Measurements from ENCODE around the gene ARHGAP6.
"Not testable (repeated sequence)": the region's sequence is repeated elsewhere in the genome, so short reads cannot be mapped to it uniquely, and the experiment has no call there.

The ARHGAP6 gene

GRCh38 chrX:11130136-11130535 lies 535.6 kb downstream of the ARHGAP6 start:
- DNase-seq = no peak

DNA sequence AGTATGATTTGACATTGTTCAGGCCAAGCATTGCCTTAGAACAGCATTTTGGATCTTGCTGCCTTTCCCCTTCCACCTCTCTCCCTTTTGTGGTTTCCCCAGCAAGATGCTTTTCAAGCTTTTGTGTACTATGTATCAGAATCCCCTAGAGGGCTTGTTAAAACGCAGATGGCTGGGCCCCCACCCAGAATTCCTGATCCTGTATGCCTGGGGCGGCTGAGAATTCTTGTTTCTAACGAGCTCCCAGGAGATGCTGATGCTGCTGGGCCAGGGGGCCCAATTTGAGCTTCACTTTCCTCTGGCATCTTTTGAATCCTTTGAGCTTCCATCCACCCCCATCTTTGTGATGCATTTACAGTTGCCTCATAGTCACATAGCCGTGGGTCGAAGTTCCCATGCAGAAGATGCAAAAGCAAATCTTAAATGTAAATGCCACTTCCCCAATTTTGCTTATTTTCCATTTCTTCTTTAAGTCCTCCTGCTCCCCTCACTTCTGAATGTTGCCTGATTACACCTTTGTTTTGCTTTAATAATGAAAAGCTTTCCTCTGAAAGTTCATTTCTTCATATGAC lies 536.1 kb downstream of the ARHGAP6 start:
- DNase-seq = no peak

DNA sequence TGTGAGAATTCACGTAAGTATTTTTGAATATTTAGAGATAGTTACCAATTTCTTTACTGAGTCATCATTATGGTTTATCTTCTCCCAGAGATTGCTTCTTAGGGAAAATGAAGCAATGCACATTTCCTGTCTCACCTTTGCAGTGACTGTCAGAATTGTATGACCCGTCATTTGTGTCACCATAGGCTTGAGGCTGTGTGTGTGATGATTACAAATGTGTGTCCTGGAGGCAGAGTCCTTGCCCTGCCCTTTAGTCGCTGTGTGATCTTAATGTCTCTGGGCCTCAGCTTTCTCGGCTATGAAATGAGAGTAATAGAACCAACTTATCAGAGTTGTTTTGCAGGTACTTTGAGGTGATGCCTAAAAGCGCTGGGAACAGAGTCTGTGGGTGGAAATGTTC lies 540.7 kb downstream of the ARHGAP6 start:
- no peak for DNase-seq

GRCh38 chrX:11124112-11124511 lies 541.6 kb downstream of the ARHGAP6 start:
- DNase-seq = no peak

DNA sequence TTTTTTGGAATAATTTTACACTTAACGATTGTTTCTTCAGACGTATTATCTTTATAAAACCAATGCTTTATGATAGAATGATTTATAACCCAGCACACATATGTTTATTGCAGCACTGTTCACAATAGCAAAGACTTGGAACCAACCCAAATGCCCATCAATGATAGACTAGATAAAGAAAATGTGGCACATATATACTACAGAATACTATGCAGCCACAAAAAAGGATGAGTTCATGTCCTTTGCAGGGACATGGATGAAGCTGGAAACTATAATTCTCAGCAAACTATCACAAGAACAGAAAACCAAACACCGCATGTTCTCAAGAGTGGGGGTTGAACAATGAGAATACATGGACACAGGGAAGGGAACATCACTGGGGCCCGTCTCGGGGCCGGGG lies 542.6 kb downstream of the ARHGAP6 start:
- not testable (repeated sequence) for DNase-seq

DNA sequence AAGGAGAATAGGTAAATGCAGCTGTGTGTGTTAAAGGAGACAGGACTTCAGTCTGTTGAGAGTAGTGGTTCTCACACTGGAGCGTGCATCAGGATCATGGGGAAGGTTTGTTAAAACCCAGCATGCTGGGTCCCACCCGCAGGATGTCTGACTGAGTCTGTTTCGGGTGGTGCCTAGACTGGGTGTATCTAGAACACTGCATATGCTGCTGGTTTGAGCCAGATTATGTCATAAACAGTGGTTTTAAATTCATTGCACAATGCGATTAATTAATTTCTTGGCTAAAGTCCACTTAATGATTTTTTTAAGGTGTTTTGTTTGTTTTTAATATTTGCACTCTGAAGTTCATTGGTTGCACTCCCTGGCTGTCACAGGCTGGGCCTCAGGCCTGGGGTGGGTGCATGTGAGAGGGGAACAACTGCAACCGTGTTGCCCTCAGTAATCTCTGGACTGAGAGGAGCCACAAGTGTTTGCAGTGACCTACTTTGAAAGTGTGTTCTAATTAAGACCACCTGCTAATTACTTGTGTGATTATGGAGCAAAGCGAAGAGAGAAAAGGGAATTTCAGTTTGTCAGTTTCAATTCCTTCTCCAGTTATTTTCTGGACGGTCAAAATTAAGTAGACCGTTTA lies 546.3 kb downstream of the ARHGAP6 start:
- DNase-seq = no peak

GRCh38 chrX:11117745-11118144 lies 548.0 kb downstream of the ARHGAP6 start:
- no peak for DNase-seq

GRCh38 chrX:11113731-11114130 lies 552.0 kb downstream of the ARHGAP6 start:
- DNase-seq = no peak

- DNase-seq = no peak
Observed at GRCh38 chrX:11111947-11112346, 553.8 kb downstream of the ARHGAP6 start.

DNA sequence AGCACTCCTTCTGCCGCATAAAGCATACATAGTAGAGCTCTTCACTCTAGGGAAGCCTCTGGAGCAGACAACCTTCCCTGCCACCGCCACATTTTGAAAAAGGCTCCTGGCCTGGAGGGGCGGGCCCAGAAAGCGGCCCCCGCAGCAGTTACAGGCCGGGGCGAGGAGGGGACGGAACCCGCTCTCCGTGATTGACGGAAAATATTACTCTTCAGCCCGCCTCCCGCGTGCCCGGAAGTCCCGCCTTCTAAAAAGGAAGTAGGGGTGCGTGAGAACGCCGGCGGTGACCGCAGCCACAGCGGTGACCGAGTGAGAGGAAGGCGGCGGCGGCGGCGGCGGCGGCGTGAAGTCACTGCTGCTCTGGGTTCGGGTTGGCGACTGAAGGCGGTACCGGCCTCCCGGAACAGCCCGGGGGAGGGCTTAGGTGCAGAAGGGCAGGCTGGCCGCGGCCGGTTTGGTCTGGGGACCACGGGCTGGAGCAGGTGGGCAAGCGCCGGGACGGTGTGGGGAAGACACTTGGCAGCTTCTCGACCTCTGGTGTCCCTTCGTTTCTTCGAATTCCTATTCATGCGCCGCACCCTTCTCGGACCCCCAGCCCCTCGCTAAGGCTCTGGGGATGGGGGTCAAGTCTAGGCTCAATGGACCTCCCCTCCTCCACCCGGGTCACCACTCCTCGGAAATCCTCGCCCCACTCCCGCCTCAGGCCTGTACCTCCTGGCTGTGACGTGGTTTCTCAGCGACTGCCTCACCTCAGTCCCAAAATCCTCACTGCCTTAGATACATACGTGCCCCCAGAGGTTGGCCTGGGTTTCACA lies 554.5 kb downstream of the ARHGAP6 start, which contains the start of gene HCCS:
HCCS (plus strand) TSS at position 296 of the 815 bp plus-strand sequence. CDS start 729 bp downstream, outside the sequence.
- DNase-seq = peak; percentile 73

GRCh38 chrX:11109968-11110367 lies 555.8 kb downstream of the ARHGAP6 start:
- no peak for DNase-seq

GRCh38 chrX:11108253-11108941 lies 557.3 kb downstream of the ARHGAP6 start:
- DNase-seq = no peak

- DNase-seq = no peak
Observed at GRCh38 chrX:11105080-11105479, 560.6 kb downstream of the ARHGAP6 start.

- DNase-seq = no peak
Observed at GRCh38 chrX:11103751-11104150, 562.0 kb downstream of the ARHGAP6 start.

DNA sequence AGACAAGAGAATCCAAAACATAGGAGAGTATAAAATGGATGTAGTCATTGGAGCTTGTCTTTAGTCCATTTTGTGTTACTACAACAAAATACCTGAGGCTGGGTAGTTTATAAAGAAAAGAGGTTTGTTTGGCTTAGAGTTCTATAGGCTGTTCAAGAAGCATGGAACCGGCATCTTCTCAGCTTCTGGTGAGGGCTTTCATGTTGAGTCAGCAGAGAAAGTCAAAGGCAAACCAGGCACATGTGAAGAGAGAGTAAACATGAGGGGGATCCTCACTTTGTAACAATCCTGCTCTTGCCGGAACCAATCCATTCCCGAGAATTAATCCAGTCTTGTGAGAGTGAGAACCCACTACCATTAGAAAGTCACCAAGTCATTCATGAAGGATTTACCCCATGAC lies 562.7 kb downstream of the ARHGAP6 start:
- no peak for DNase-seq

DNA sequence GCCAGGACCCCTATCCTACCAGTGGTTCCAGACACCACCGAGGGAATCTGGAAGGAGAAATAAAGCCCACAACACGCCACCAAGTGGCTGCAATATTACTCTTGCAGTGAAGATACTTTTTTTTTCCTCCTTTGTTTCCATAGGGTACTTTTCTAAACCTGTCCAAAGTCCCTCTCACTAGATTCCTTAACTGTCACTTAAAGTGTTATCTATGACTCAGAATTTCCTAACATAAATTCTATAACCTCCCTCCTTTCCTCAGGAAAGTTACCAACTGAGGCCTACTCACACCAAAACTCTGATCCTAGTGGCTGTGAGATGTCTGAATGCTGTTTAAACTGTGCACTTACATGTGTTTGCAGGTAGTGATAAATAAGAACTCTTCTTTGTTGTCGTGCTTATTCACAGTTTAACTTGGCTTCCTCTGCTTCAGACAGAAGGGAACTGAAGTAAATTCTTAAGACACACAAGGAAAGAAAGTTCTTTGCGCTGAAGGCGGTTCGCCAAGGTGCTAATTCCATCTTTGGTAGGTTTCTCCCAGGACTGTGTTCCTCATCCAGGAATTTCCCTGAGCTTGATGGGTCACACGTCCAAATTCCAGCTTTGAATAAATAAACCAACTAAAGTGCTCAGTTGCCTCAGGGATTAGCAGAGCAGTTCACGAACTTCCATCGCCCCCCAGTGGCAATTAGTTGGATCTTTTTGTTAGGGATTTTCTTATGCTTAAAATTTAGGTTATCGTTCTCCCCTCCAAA lies 565.3 kb downstream of the ARHGAP6 start:
- no peak for DNase-seq

- no peak for DNase-seq
Observed at GRCh38 chrX:11099465-11099864, 566.3 kb downstream of the ARHGAP6 start.

GRCh38 chrX:11097933-11098332 lies 567.8 kb downstream of the ARHGAP6 start:
- no peak for DNase-seq

DNA sequence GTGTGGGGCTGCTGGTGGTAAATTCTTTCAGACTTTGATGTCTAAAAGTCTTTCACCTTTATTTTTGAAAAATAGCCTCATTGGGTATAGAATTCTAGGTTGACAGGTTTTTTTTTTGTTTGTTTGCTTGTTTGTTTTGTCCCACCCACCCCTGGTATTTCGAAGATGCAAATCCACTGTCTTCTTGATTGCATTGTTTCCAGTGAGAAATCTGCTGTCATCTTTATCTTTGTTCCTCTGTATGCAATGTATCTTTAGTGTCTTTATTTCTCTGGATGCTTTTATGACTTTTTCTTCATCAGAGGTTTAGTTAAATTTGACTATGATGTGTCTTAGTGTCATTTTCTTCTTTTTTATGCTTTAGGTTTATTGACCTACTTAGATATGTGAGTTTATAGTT lies 575.9 kb downstream of the ARHGAP6 start:
- DNase-seq = no peak

Data from activated T-cell treated with anti-CD3 and anti-CD28 coated beads for 4 hours (primary cell).